Right ventricle myocardium inferior (tissue), 1 donor: ENCODE results near the gene FBXL12. TPM values are rescaled to one million over a fixed set of nuclear protein-coding genes. Genes with fewer than 3 reads are reported as not detected.
"Not testable (repeated sequence)": the region's sequence is repeated elsewhere in the genome, so short reads cannot be mapped to it uniquely, and the experiment has no call there.

Experiments
- ATAC-seq: fragments of 200-7000 bp; cut with Tn5 transposase; one replicate; pipeline ENCODE4 v1.9.1; 2020; ENCODE audit warnings: mild to moderate bottlenecking, moderate library complexity
- DNase-seq: peaks from one replicate; pipeline ENCODE4 v3.0.0; 2021; ENCODE audit errors: missing footprints
- intact Hi-C: fragments of 100-400 bp; cut with DNase I; formaldehyde crosslinking; loops from one replicate; pipeline ENCODE4 v1.11.0; 2022
- long read RNA-seq: library from polyadenylated mRNA; unstranded; transcript quantifications from one replicate; pipeline ENCODE4 v2.0.0, GENCODE V29; 2021
- total RNA-seq: library from RNA; stranded (reverse); fragmentation: NEBNext Ultra II Directional; extraction: Animal tissue kit (Norgen Biotek cat#: 25700); gene quantifications from one replicate; pipeline ENCODE4 v1.2.1, GENCODE V29; 2021
- donor health status: DM: no; HTN: yes; CAD: no; lungs with severe emphysema.

The FBXL12 gene
- total RNA-seq, result 10.4 TPM
- long read RNA-seq, transcript FBXL12-201 (3 exons, 1,852 nt), result major isoform, 10 of 15 reads
- long read RNA-seq, partial matches to known transcripts, result 0 of 15 reads
- long read RNA-seq, other reads (novel, unspliced or antisense), result 3 of 15 reads

GRCh38 chr19:9818734-9819595 is at the start of gene FBXL12:
FBXL12 (minus strand) TSS chr19:9819079; CDS start chr19:9818813, 266 bp downstream.
- peak; percentile 100 for DNase-seq
- intact Hi-C loops, result loop anchor here (1.0 kb wide), 1 partner anchor 27 kb away; no protein-coding TSS in a partner anchor
- ATAC-seq, result peak; percentile 95

GRCh38 chr19:9865732-9866501 is 47.0 kb upstream of the FBXL12 start:
- ATAC-seq (no peak), DNase-seq (no peak)
- intact Hi-C loops, result no loop called here

GRCh38 chr19:9863759-9864158 is 44.9 kb upstream of the FBXL12 start:
- intact Hi-C loops, result no loop called here
- DNase-seq (no peak), ATAC-seq (no peak)

- intact Hi-C loops, result no loop called here
- DNase-seq, result no peak
These were observed 44.1 kb upstream of the FBXL12 start for GRCh38 chr19:9862938-9863337.

GRCh38 chr19:9861503-9861902 is 42.6 kb upstream of the FBXL12 start:
- intact Hi-C loops, result no loop called here
- ATAC-seq, result no peak
- DNase-seq, result no peak

More at GRCh38 chr19:9862938-9863337, 44.1 kb upstream of the FBXL12 start:
- no peak for ATAC-seq

GRCh38 chr19:9860407-9860806 is 41.5 kb upstream of the FBXL12 start:
- ATAC-seq (no peak), DNase-seq (no peak)
- intact Hi-C loops, result no loop called here

- intact Hi-C loops, result no loop called here
- ATAC-seq (no peak), DNase-seq (no peak)
These were observed 39.9 kb upstream of the FBXL12 start for GRCh38 chr19:9858766-9859165.

GRCh38 chr19:9857920-9858746 is 39.3 kb upstream of the FBXL12 start:
- no peak for DNase-seq
- no peak for ATAC-seq
- intact Hi-C loops, result no loop called here

GRCh38 chr19:9857076-9857721 is 38.3 kb upstream of the FBXL12 start:
- no peak for DNase-seq
- no peak for ATAC-seq
- intact Hi-C loops, result no loop called here

GRCh38 chr19:9856609-9857008 is 37.7 kb upstream of the FBXL12 start:
- intact Hi-C loops, result no loop called here
- DNase-seq, result no peak
- no peak for ATAC-seq

- DNase-seq (no peak), ATAC-seq (no peak)
- intact Hi-C loops, result no loop called here
These were observed 35.5 kb upstream of the FBXL12 start for GRCh38 chr19:9854282-9854846.

- ATAC-seq (no peak), DNase-seq (no peak)
- intact Hi-C loops, result no loop called here
These were observed 31.5 kb upstream of the FBXL12 start for GRCh38 chr19:9850235-9850959.

- ATAC-seq, result no peak
- DNase-seq, result no peak
- intact Hi-C loops, result no loop called here
These were observed 30.9 kb upstream of the FBXL12 start for GRCh38 chr19:9849791-9850190.

- intact Hi-C loops, result no loop called here
- DNase-seq, result no peak
- ATAC-seq, result no peak
These were observed 29.9 kb upstream of the FBXL12 start for GRCh38 chr19:9848762-9849161.

GRCh38 chr19:9848060-9848459 is 29.2 kb upstream of the FBXL12 start:
- ATAC-seq (no peak), DNase-seq (no peak)
- intact Hi-C loops, result no loop called here

GRCh38 chr19:9847087-9847671 is 28.3 kb upstream of the FBXL12 start:
- intact Hi-C loops, result no loop called here
- DNase-seq (no peak), ATAC-seq (no peak)

- intact Hi-C loops, result not testable (repeated sequence)
These were observed 24.9 kb upstream of the FBXL12 start for GRCh38 chr19:9843626-9844273.

More at GRCh38 chr19:9843626-9844273, 24.9 kb upstream of the FBXL12 start:
- not testable (repeated sequence) for DNase-seq, ATAC-seq
